Omental fat pad (tissue), 4 donors: ENCODE measurements around the gene MAML3. TPM values are rescaled to one million over a fixed set of nuclear protein-coding genes. Genes with fewer than 3 reads are reported as not detected.

Experiments used
- ATAC-seq: fragments of 150-250 bp; one replicate; pipeline ENCODE4 v1.9.1; 2016; ENCODE audit warnings: mild to moderate bottlenecking, moderate library complexity; ENCODE audit not compliant: low FRiP score
- DNase-seq: peaks from one replicate; pipeline ENCODE4 v3.0.0-alpha.2; 2019; ENCODE audit warnings: low spot score
- CTCF ChIP-seq, 3 donors: fragments of 450-650 bp; IDR thresholded peaks; one replicate each; pipeline ENCODE4 v1.5.1; 2016 to 2017; ENCODE audit warnings: antibody characterized with exemption in 3 of 3, mild to moderate bottlenecking in 3 of 3, moderate library complexity in 2 of 3
- total RNA-seq, 4 donors: library from RNA; depleted of rRNA; stranded (reverse); fragments of >200 nt; gene quantifications; one replicate each; pipeline ENCODE4 v1.1.0, GENCODE V29; 2016

Gene MAML3
- total RNA-seq, 4 donors from 2014 or later = 4.8 to 12.8 (median 11.7) TPM

- ATAC-seq = no peak
- no peak for DNase-seq
- TF ChIP-seq CTCF (IDR thresholded peaks at IDR 0.05) = no peak
These were observed 82.2 kb downstream of the MAML3 start for GRCh38 chr4:140071806-140072205.

- DNase-seq (no peak), ATAC-seq (no peak)
- TF ChIP-seq CTCF (IDR thresholded peaks at IDR 0.05) = no peak
These were observed 83.0 kb downstream of the MAML3 start for GRCh38 chr4:140070973-140071372.

- ATAC-seq (no peak), DNase-seq (no peak)
- no peak for TF ChIP-seq CTCF (IDR thresholded peaks at IDR 0.05)
These were observed 83.6 kb downstream of the MAML3 start for GRCh38 chr4:140070366-140070765.

DNA sequence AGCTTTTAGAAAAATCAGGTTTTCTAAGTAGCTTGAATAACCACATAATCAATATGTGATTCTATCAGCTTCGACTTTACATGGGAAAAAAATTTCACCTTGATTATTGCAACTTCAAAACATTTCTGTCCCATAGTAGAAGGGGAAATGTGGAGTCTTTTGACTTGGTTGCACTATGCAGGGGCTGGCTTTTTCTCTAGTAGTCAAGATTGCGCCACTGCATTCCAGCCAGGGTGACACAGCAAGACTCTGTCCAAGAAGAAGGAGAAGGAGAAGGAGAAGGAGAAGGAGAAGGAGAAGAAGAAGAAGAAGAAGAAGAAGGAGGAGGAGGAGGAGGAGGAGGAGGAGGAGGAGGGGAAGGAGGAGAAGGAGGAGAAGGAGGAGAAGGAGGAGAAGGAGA is 84.9 kb downstream of the MAML3 start:
- ATAC-seq = no peak
- no peak for TF ChIP-seq CTCF (IDR thresholded peaks at IDR 0.05)
- DNase-seq = no peak

DNA sequence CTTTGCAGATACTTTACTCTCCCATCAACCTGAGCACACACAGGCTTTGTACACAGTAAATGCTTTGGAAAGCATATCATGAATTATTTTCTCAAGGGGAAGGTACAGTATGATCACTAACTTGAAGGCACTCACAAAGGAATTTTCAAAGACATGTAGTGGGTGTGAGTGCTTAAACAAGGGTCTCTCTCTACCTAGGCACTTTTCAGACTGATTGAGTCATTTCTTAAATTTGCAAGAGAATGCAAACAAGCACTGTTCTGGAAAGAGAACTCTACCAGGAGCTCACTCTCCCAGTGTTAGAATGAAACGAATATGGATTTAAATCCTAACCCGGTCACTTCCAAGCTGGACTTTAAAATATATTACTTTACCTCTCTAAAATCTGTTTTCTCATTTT is 85.7 kb downstream of the MAML3 start:
- DNase-seq (no peak), ATAC-seq (no peak)
- TF ChIP-seq CTCF (IDR thresholded peaks at IDR 0.05) = no peak

DNA sequence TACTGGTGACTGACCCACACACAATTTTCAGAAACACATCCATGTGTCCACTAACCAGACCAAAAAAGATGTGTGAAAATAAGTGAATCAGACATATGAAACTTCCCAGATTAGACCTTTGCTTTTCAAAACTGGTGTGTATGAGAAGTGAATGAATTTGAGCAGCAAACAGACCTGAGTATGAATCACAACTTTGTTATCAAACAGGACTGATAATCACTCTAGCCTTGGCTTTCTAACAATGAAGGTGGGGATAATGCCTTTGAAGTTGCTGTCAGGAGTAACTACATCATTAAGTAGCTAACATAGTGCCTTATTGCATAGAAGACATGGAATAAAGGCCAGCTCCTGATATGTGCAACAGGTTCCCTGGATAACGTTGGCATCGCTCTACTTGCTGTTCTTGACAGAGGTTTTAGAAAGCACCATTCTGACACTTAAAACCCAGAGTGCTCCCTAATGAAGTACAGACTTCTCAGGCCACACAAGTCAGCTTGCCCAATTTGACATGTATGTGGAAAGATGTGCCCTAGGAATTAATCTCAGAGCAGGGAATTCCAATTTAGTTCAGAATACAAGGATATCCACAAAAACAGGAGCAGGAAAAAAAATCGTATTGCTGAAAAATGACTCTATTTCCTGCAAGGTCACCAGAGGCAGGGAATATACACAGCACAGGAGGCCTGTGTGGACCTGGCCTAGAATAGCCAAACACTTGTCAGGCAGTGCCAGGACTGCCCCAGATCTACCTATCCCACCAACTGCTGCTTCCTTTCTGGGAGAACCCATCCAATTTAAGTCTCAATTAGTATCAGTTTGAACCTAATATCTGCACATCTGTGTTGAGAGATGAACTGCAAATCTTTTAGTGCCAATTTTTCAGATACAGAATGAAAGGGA is 87.7 kb downstream of the MAML3 start:
- TF ChIP-seq CTCF (IDR thresholded peaks at IDR 0.05) = no peak
- ATAC-seq = peak; percentile 77
- no peak for DNase-seq

GRCh38 chr4:140065393-140065792 is 88.6 kb downstream of the MAML3 start:
- TF ChIP-seq CTCF (IDR thresholded peaks at IDR 0.05) = no peak
- DNase-seq (no peak), ATAC-seq (no peak)
